K562 (cell line): ENCODE results near the gene CHMP3.

ENCODE experiments used
- CBX1 ChIP-seq: sonication (generic); IDR thresholded peaks from 2 replicates; pipeline ENCODE4 v1.6.1; 2016; ENCODE audit warnings: antibody characterized with exemption, low read depth, mild to moderate bottlenecking
- ELF1 ChIP-seq: fragments of 200-800 bp; sonication (Bioruptor generic); IDR thresholded peaks from 2 replicates; pipeline ENCODE4 v1.6.1; 2016; ENCODE audit warnings: missing genetic modification characterization, missing compliant biosample characterization
- FOXA3 ChIP-seq, 2 experiments: fragments of 450-650 bp in 1 of 2; sonication (generic) in 1 of 2; formaldehyde crosslinking; IDR thresholded peaks in 1 of 2; conservative IDR thresholded peaks in 1 of 2; 2 replicates each; pipeline versions ENCODE4 v1.4.0 to v1.8.0; 2020 to 2022; ENCODE audit warnings: mild to moderate bottlenecking in 2 of 2, missing genetic modification reagents in 1 of 2
- GATAD2B ChIP-seq: fragments of 450-650 bp; IDR thresholded peaks from 2 replicates; pipeline ENCODE4 v1.6.1; 2017; ENCODE audit warnings: mild to moderate bottlenecking, borderline replicate concordance
- HCFC1 ChIP-seq: IDR thresholded peaks from 2 replicates; pipeline ENCODE4 v1.6.1; 2012; ENCODE audit warnings: low read depth, low read length, improper control_type of control experiment
- MYC ChIP-seq, 2 experiments: fragments of 250-450 bp in 1 of 2; sonication (Bioruptor Pico) in 1 of 2; IDR thresholded peaks; 2 replicates each; pipeline versions ENCODE4 v1.5.1 to v1.6.1; 2012 to 2021; ENCODE audit warnings: low read depth in 2 of 2, borderline replicate concordance in 1 of 2, improper control_type of control experiment in 1 of 2, low read length in 1 of 2, mild to moderate bottlenecking in 1 of 2, moderate library complexity in 1 of 2
- ZC3H4 ChIP-seq: sonication (generic); formaldehyde crosslinking; IDR thresholded peaks from 2 replicates; pipeline ENCODE4 v1.9.0; 2021; ENCODE audit warnings: missing genetic modification reagents, borderline replicate concordance
- ZNF444 ChIP-seq: fragments of 250-450 bp; sonication (Bioruptor Pico); IDR thresholded peaks from 2 replicates; pipeline ENCODE4 v1.4.0; 2020; ENCODE audit warnings: mild to moderate bottlenecking, moderate library complexity

DNA sequence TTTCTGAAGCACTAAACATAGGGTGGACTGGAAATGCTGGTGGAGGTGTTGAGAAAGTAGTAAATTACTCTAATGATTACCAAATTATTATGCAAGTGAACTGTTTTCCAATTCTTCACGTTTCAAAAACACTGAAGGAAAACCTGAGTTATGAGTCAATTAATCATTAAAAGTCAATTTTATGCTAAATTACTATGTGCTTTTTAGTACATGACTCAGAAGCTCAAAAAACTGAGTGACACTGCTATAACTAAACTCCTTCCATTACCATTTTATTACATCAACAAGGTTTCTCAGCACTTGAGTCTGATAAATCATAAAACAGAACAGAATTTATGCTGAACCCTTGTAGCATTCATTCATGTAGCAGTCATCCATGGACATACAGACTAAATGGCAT, 20.4 kb downstream of the CHMP3 start:
- TF ChIP-seq MYC (IDR thresholded peaks at IDR 0.05; ENCODE audit: low read depth, low read length) (no peak), MYC (CRISPR knock-in tag; IDR thresholded peaks at IDR 0.05; ENCODE audit: borderline replicate concordance, low read depth) (no peak), ELF1 (tag) (no peak), ZC3H4 (CRISPR knock-in tag) (no peak), ZNF444 (no peak), HCFC1 (no peak), GATAD2B (no peak), CBX1 (no peak), FOXA3 (CRISPR knock-in tag; conservative IDR thresholded peaks at IDR 0.05 in 1 of 2, IDR thresholded peaks at IDR 0.05 in 1 of 2) (no peak)
